8988T (cell line): ENCODE measurements around the gene SLC16A12.

Experiments
- DNase-seq: peaks from one replicate; pipeline ENCODE4 v3.0.0; 2011

The SLC16A12 gene, protein sequence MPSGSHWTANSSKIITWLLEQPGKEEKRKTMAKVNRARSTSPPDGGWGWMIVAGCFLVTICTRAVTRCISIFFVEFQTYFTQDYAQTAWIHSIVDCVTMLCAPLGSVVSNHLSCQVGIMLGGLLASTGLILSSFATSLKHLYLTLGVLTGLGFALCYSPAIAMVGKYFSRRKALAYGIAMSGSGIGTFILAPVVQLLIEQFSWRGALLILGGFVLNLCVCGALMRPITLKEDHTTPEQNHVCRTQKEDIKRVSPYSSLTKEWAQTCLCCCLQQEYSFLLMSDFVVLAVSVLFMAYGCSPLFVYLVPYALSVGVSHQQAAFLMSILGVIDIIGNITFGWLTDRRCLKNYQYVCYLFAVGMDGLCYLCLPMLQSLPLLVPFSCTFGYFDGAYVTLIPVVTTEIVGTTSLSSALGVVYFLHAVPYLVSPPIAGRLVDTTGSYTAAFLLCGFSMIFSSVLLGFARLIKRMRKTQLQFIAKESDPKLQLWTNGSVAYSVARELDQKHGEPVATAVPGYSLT

DNA sequence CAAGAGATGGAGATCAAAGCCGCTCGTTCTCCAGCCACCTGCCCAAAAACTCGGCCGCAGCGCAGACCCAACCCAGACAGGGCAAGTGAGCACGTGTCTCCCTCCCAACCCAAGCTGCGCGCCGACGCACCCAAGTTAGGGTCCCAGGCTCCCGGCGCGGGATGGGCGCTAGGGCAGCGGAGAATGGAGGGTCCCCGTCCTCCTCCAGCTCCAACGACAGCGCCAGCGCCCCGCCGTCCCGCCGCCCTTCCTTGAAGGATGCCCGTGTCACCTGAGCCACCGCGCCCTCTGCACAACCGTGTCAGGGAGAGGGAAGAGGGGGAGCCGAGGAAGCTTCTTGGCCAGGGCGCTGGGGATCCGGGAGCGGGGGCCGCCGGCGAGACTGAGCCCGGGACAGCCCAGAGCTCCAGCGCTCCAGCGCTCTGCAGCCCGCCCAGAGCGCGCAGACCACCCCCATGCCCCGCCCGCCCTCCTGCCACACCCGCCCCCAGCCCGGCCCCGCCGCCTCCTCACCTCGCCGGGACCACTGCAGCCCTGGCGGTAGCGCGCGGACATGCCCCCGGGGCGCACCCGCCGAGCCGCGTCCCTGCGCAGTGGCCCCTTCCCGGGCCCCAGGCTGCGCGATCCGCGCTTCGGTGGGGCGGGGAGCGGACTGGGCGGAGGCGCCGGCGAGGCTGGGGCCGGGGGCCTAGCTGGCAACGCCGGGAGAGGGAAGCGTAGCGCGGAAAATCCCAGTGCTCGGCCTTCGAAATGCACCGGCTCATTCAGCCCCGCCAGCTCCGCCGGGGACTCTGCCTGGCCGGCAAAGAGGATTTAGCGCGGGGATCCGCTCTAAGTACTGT lies at the start of gene SLC16A12:
TSS of gene SLC16A12 (minus strand) at position 424 of the 842 bp plus-strand sequence. CDS start 73,016 bp downstream, outside the sequence.
- no peak for DNase-seq

DNA sequence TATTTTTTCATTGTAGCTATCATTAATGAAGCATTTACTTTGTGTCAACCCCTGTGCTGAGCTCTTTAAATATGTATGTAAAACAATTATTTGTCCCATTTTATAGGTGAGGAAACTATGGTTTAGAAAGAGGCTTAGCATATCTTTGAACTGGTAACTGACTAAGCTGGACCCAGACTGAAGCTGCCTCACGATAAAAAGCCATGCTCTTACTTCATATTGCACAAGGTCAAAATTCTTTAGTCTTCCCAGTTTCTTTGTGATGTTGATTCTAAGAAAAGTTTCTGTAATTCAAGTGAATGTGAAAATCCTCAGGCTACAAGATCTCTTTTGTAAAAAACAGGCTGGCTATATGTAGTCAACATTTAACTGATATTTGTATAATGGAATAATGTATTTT lies 46.6 kb upstream of the SLC16A12 start:
- DNase-seq, result no peak

DNA sequence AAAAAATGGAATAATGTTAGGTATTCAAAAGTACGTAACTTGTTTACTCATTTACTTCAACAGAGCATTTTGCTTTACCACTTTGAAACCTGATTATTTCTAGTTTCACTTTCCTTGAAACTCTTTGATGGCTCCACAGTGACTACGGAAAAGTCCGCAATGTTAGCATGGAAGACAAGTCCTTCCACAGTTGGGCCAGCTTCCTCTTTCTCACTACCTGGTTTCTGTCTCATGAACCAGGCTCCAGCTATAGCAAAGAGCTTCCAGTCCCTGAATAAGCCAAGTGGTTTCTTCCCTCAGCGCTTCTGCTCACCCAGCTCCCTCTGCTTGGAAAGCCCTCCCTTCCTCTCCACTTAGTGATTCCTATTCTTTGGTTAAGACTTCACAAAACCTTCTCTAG lies 44.8 kb upstream of the SLC16A12 start:
- DNase-seq, result no peak

DNA sequence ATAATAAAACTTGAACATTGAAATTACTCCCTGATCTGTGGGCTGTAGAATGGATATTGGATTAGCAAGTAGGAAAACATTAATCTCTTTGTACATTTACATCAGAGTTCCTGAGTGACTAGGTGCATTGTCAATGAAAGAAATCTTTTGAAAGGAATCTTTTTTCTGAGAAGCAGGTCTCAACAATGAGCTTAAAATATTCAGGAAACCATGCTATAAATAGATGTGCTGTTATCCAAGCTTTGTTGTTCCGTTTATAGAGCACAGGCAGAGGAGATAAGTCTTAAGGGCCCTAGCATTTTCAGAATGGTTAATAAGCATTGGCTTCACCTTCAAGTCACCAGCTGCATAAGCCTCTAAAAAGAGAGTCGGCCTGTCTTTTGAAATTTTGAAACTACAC lies 41.3 kb upstream of the SLC16A12 start:
- DNase-seq, result no peak

DNA sequence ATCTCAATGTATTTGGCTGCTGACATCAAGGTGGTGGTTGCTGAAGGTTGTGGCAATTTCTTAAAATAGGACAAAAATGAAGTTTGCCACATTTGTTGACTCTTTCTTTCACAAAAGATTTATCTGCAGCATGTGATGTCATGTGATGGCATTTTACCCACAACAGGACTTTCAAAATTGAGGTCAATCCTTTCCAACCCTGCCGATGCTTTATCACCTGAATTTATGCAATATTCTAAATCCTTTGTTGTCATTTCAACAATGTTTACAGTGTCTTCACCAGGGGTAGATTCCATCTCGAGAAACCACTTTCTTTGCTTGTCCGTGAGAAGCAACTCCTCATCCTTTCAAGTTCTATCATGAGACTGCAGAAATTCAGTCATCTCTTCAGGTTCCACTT lies 40.6 kb upstream of the SLC16A12 start:
- DNase-seq, result no peak

DNA sequence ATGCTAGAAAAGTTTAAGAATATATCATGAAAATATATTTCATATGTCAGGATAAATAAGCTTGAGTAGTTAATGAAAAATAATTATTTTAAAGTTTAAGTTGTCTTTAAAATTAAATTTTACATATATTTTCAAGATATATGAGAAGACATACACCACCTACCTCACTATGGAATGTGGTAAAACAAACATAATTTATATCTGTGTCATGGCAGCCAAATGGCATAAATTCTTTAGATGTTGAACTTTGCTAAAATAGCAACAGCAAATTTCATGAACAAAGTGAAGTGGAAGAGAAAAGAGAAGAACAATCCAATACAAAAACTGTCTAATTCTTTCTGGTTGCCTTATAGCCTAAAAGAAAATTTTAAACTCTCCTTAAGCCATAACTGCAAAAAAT lies 39.6 kb upstream of the SLC16A12 start:
- DNase-seq, result no peak

DNA sequence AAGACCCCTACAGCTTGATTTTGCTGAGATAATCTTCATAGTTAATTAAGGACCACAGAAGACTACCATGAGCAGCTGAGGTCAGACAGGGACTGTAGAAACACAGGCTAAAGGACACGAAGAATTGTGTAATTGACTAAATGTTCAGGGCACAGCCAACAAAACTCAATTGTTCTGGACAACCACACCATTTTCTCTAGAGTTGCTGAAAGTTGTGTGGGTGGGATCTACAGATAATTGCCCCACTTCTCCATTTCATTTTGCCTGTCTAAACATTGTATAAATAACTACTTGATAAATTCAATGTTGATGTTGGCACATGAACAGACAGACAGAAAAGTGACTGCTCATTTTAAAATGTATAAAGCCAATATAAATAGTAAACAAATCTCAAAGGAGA lies 39.0 kb upstream of the SLC16A12 start:
- DNase-seq, result no peak

DNA sequence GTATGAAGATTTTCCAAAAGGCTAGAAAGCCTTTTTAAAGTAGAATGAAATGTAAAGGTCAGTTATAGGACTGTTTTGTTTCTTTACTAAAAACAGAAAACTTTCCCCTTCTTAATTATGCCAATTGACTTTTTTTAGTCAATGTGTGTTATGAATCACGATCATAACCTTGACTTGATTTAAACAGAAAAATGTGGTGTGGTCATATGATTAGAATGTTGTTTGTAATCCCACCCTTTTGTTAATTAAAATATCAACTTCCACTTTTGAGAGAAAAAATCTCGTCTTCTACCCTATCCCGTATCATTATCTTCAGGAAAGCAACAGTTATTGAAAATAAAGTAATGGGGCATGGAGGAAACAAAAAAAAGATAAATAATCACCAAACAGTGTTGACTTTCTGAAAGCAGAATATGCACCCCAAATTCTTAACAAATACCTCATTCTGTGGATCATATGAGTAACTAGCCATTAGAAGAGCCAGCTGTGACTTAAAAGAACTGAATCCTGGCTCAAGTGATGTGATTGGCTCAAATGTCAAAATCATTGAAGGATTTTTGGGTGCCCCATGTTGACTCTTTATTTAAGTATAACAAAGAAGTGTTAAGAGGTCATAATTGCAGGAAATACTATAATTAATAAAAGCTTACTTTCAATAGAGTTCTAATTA lies 32.3 kb upstream of the SLC16A12 start:
- no peak for DNase-seq

DNA sequence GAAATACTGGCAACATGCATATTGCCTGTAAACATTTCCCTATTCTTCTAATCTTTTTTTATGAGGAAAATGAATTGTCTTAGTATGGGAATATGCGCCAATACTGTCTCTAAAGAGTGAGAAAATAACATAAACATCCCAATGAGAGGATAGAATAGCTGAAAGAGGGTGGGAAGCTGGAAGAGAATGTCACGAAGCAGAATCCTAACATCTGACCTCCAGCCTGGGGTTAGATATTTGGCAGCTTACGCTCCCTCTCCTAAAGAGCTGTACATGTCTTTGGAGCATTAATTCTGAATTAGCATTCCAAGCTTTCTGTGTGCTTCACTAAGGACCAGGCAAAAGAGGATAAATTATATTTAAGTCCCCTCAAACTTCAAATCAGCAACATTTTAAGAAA lies 31.6 kb upstream of the SLC16A12 start:
- DNase-seq, result no peak

DNA sequence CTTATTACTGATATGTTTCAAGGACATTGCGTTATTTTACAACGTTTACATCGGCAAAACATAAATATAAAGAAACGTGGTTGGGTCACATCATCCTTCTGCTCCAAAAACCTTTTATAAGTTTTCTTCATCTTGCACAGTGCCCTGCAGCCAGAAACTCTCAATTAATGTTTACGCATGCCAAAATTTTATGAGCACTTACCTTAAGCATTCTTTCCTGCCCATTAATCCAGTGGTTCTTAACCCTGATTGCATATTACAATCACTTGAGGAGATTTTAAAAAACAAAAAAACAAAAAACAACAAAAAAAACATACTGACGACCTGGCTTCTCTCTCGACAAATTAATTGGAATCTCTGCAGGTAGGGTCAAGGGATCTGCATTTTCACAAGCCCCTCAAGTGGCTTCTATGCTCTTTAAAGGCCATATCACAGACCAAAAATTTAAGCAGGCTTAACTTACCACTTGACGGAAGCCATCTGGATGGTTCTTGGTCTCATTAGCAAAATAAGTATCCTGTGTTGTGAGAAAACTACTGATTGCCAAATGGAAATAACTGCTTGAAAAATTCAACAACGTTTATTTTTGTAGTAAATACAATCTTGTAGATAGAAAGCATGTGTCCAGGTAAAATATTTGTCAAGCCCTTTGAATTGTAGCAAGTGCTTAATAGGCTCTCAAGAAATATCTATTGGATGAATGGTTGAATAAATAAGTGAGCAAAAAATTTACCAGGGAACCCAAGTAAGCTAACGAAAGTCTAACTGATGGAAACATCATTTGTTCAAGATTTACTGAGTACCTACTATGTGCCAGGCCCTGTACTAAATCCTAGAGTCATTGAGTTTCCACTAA lies 30.9 kb upstream of the SLC16A12 start:
- DNase-seq, result no peak

DNA sequence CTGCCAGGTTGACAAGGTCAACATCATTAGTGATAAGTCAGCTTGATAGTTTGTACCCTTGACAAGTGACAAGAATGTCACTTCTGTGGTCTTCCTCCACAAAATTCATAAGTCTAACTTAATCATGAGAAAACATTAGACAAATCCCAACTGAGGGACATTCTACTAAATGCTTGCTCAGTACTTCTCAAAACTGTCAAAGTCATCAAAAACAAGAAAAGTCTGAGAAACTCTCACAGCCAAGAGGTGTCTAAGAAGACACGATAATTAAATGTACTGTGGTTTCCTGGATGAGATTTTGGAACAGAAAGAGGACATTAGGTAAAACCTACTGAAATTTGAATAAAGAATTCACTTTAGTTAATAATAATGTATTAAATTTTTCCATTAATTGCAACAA lies 29.8 kb upstream of the SLC16A12 start:
- no peak for DNase-seq

DNA sequence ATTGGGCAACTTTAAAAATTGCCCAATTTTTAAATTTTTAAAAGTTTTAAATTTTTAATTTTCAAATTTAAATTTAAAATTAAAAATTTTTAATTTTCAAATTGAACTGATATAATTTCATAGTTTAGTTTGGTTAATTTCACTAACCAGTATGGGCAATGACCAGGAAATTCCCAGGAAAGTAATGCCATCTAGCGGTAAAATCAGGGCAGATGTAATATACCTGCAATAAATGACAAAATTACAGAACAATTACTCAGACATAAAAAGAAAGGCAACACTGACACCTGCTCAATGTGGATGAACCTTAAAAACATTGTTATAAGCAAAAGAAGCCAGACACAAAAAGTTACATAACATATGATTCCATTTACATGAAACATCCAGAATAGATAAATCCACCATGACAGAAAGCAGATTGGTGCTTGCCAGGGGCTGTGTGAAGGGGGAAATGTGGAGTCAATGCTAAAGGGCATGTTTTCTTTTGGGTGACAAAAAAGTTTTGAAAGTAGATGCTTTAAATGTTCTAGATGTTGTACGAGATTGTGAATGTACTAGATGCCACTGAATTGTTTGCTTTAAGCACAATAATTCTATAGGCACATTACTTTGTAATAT lies 28.6 kb upstream of the SLC16A12 start:
- no peak for DNase-seq

DNA sequence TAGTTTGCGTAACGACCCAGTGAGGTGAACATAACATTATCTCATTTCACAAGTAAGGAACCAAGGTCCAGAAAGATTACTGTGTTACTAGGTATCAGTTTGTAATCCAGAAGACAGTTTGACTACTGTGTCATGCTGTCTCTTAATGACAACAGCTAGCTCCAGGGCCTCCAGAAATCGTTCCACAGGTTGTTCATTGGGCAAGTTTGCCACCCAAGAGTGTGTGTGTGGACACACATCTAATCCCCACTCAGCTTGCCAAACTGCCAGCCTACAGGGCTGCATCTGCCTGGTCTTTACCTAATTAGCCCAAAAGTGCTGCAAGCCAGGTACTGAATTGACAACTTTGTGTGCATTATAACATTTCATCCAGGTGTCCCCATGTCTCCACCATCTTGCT lies 27.9 kb upstream of the SLC16A12 start:
- DNase-seq, result no peak

DNA sequence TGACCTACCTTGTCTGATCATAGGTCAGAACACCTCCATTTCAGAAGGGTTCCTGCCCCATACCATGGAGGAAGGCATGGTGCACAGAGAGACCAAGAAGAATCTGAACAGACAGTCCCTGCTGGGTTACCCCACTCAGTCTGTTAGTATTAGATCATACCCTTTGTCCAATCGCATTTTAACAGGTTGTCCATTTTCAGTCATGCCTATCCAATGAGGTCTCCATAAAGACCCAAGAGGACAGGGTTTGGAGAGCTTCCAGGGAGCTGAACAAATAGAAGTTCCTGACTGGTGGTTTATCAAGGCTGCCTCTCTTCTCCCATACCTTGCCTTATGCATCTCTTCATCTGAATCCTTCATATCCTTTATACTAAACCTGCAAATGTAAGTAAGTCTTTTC lies 21.2 kb upstream of the SLC16A12 start:
- no peak for DNase-seq

DNA sequence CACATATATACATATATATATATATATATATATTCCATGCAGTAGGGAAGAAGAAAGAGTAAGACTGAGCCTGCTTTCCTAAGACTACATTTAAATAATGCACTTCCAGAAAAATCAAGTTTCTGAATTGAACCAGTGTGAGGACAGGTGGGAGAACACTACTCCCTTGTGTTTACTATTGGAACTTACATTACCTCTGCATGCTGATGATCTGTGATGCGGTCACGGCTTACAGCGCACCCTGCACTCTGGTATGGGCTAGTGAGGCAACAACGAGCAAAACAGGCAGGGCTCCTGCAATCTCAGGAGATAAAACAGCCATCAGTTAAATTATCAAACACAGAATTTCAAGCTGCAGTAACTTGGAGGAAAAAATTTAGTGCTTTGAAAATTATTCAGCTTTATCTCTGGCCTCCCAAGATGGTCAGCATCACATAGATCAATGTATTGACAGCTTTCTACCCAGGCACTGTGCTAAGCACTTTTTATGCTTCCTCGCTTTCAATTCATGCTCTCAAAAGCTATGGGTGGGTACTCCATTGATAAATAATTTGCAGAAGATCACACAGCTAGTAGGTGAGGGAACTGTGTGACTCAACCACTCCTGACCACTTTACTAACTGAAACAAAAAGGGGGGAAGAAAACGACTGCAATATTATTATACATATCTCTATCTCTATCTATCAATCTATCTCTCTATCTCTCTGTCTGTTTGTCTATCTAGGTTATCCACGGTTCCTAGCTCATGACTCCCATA lies 20.5 kb upstream of the SLC16A12 start:
- DNase-seq, result no peak

DNA sequence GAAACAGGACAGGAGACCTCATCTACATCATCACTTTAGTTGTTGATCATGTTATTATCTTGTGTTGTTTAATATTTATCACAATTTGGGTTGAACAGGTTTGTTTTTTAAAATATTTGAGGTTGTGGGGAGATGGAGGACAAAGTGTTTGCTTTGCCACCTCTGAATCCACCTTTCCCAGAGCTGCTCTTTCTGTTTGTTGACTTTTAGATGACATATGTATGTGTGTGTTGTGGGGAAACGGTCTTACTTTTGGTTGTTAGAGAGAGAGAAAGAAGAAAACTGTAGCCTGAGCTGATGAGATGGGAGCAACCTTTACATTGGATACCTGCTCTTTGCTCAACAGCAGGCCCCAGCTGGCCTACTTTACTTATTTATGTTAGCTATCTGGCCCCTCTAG lies 19.0 kb upstream of the SLC16A12 start:
- DNase-seq, result no peak

DNA sequence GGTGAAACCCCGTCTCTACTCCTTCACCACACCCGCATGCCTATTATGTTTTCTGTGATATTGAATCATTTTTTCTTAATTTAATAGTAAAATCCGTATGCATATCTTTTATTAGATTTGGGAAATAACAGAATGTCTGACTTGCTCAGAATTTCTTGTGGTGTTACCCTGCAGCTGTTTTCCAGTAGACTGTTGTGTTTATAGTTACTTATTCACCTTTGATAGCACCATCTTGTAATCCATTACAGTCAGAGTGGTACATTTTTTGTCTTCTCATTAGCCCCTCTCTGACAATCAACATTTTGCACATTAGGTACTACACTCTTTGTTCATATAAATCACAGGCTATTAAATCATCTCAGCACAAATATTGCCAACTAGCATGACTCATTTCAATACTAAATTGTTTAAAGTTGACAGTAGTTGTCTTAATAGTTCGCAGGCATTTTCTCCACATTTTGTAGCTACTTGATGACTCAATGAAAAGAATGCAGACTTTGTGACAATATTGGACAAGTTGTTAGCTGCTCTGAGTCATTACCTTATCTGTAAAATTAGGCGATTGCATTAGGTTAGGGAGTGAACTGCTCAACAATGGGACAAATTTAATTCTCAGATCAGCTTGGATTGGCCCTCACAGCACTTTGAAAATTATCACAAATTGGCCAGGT lies 17.8 kb upstream of the SLC16A12 start:
- no peak for DNase-seq

DNA sequence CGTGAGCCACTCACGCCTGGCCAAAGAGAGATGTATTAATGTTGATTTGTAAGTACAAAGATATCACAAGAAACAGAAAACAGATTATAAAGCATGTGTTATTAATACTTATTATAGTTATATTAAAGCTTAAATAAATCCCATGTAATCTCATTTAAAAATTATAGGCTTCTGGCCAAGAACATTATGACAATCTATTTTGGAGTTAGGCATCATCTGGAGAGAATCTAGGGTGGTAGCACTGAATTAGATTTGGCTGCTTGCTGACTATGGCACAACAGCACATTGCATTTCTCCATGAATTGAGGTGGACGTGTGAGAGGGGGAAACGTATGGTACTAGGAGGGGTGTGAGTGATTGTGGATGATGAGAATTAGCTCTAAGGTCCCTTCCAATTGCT lies 16.8 kb upstream of the SLC16A12 start:
- DNase-seq, result no peak

DNA sequence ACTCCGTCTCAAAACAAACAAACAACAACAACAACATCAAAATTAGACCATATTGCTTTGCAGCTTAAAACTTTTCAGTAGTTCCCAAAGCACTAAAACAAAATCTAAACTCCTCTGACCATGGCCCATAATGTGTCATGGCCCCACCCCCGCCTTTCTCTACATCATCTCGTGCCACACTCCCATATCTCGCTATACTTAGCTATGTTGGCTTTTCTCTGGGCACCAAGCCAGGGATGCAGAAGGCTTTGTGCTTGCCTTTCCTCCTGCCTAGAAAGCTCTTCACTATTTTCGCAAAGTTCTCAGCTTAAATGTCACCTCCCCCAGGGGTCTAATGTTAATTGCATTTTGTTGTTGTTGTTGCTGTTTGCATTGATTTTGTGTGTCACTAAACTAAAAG lies 15.1 kb upstream of the SLC16A12 start:
- no peak for DNase-seq

DNA sequence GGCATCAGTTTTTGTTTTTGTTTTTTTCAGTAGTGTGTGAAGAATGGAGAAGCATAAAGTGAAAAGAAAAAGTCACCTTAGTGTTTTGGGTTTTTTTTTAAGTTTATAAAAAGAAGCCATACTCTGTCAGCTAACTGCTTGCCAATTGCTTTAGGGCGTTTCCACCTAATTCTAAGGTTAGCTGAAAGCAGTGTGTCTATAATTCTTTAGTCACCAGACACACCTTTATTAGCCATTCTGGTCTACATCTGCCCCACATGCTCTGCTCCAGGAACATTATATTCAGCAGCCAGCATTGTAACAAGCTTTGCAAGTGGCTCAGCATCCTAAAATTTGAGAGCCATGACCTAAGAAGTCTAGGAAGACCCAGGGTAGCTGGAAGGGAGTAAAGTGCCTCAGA lies 14.1 kb upstream of the SLC16A12 start:
- DNase-seq, result no peak

DNA sequence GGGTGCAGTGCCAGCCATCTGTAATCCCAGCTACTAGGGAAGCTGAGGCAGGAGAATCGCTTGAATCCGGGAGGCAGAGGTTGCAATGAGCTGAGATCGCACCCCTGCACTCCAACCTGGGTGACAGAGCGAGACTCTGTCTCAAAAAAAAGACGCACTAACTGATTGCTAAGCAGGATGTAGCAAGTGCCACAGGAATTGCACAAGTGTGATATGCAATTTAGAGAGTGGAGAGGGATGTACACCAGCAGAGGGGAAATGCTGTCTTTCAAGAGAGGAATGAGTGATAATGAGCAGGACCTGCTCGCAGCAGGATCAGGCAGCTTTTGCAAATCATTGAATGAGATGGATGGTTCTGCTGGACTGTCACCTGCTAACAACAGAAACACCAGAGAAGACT lies 13.3 kb upstream of the SLC16A12 start:
- DNase-seq, result no peak
